Dermis microvascular lymphatic vessel endothelial cell (primary cell): Measurements from ENCODE around the gene UNC79. TPM values are rescaled to one million over a fixed set of nuclear protein-coding genes. Genes with fewer than 3 reads are reported as not detected.

ENCODE experiments used
- DNase-seq, 2 donors: peaks; one replicate each; pipeline versions ENCODE4 v3.0.0 to v3.0.0-alpha.2; 2010; ENCODE audit warnings: low read depth in 2 of 2
- total RNA-seq: library from RNA; depleted of rRNA; stranded (reverse); fragments of >200 nt; gene quantifications from 2 replicates; pipeline ENCODE4 v1.2.1, GENCODE V29; 2014

The UNC79 gene
- total RNA-seq, 1 donor from 2014 or later: under 0.01 TPM

DNA sequence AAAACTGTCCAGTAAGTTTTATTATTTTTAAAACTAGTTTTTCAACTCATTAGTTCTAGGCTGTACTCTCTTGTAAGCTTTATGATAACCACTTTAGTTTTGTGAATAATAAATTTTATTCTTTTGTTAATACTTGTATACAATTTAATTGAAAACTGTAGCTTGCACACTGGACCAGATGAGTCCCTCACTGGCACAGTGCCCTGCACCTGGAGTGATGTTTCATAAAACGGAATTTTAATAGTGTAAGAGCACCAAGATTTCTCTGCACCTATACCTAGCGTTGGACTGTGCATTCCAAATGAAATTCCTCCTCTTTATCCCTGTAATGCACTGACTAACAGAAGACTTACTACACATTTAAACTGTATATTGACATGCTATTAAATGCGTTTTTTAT lies 276.7 kb downstream of the UNC79 start:
- DNase-seq: no peak

DNA sequence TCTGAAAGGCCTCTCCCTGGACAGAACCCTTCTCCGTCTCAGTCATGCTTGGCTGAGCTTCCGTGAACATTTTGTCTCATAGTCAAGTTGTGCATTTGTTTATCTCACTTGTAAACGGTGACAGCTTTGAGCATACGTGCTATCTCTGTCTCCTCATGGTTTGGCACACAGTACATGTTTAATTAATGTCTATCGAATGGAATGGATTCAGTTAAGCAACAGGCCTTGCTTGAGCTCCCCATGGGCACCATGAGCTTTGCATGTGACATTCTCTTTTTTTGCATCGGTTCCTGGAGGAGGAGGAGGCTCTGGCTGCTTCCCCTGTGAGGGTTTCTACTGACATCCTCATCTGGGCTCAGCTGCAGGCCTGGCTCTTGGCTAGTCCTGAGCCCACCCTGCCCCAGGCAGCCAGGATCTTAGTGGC lies 277.6 kb downstream of the UNC79 start:
- no peak for DNase-seq

DNA sequence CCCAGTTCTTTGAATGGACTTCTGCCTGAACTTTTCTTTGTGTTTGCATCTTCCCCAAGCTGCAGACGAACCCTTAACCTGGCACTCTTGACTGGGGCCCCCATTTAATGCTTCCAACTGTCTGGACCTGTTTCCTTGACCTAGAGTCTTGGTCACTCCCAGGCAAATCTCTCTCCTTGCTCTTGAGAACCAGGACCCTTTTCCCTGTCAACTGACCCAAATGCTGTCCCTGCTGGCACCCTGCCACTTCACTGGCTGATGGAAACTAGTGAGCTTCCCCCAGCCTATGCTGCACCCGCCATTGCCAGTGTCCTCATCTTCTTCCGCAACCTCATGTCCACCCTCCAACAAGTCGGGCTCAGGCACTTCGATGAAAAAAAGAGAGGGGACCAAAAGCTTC lies 278.1 kb downstream of the UNC79 start:
- DNase-seq: no peak

DNA sequence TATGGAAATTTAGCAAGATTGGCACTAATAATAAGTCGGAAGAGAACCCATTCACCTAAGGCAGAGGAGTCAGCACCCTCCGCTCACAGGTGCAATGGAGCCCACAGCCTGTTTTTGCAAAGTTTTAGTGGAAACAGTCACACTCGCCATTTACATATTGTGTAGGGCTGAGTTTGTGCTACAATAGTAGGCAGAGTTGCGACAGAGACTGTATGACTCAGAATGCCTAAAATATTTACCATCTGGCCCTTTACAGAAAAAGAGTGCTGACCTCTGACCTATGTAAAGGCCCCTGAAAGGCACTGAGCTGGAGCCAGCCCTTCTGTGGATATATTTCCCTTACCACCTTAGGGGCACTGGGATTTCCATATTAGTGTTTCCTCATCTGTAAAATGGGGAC lies 278.5 kb downstream of the UNC79 start:
- DNase-seq: no peak

DNA sequence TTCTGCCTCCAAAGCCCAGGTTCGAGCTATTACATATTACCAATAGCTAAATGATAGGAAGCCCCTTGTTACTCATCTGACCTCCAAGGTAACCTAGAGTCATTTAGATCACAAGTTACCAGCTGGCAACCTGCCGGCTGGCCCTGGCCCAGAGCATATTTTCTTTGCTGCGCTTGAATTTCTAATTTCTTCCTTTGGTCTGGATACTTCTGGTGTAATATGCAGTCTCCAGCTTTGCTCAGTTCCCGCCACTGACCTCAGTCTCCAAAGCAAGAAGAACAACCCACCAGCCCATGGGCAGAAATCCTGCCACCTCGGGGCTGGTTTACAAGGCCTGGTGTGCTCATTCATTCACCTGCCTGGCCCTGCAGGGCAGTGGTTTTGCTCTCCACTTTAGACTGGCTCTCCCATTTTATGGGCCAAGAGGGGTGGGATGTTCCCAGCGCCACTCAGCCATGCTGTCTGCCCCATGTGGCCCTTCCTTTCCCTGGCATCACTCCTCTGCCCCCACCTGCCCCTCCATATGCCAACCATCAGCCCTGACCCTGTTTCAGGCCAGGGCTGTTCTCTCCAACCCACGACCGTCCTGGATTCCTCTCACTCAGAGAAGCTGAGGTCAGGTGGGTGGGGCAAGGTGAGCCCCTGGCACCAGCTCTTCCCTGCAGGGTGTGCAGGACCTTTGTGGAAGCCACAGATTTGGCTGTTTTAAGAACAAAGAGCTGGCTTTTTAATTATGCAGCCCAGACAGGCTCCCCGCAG lies 281.5 kb downstream of the UNC79 start:
- no peak for DNase-seq

DNA sequence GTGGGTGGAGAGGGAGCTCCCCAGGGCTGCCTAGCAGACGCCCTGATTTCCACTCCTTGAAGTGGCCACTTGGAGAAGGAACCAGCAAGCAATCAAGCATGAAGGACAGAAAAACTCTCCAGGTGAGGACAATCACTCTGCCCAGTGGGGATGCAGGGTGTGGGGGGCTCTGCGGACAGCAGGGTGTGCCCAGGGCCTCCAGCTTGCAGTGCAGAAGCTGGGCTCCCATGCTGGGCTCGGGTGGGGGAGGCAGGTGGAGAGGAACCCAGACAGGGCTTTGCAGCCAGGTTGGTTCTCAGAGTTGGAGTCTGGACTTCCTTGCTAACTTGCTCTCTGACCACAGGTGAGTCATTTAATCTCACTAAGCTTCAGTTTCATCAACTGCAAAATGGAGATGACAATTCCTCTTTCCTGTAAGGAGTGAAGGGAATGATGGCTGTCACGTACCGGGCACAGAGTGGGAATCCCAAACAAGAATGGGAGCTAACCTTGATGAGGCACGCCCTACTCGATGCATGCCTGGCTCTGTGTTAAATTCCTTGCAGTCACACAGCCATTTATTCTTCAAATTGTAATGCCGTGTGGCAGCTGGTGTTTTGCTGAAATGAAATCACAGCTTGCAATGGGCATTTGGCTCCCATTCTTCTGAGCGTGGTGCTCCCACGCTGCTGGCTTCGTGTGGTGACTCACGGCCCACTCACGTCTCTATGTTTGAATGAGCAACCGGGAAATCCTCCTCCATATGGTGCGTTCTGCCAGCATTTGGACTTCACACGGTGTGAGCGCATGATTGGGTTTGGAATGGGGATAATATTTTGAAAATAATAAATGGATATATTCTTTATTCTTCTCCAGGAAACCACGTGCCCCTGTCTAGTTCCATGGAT lies 282.3 kb downstream of the UNC79 start:
- no peak for DNase-seq

DNA sequence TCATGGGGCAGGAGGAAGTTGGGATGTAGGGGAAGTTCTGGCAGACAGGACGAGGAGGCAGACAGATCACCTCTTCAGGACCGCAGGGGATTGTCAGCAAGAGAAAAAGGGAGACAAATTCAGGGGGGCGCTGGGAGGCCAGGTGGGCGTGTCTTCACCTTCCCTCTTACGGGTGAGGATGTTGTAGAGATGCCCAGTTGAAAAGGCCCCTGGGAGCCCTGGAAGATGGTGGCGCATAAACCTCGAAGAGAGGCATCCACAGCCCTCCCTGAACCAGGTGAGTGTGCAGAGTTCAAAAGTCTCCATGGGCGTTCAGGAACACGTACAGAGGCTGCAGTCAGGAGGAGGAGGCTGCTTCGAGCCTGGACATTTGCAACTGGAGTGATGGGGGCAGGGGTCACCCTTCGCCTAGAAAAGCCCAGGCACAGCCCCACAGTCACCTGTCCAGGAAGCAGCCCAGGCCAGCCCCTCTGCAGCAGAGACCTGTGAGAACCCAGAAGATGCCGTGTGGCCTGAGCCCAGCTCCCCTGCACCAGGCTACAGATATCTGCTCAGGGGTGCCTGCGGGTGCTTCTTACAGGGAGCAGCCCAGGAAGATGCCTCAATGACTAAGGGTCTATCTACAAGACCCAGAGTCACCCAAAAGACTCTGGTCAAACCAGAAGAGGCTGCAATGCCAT lies 283.1 kb downstream of the UNC79 start:
- no peak for DNase-seq

DNA sequence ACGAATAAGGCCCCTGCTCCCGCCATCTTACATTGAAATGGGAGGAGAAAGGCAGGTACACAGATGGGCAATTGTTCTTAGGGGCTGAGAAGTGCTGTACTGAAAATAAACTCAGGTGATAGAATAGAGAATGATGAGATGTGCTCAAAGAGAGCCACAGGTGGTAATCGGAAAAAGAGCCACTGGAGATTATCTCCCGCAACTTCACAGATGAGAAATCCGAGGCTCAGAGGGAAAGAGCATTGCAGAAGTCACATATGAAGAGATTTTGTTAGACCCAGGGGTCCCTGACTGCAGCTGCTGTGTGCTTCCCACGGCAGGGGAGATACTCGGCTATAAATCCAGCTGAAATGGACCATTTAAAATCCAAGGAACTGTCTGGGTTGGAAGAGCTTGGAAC lies 283.9 kb downstream of the UNC79 start:
- DNase-seq: no peak

DNA sequence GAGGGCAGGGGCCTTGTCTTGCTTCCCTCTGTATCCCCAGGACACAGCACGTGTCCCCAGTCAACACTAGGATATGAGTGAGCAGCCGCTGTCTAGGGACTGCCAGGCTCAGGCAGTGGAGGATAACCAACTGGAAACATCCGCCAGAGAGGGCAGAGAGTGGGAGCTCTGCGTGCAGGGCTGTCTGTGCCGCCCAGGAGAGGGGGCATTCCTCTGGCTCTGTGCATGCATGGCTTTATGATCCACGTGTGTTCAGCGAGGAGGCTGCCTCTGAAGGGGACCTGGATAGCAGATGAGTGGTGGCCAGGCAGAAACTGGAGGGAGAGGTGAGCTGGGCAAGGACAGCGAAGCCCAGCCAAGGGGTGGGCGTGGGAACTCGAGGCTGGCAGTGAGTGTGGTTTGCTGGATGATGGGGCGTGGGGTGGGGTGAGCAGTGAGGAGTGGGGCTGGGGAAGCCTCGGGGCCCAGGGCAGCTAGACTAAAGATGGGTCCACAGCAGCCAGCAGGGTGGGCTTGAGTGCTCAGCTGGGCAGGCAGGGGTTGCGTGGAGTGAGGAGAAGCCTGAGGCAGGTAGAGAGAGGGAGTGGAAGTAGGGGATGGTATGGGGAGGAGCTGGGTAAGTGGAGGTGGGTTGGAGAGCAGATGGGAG lies 284.7 kb downstream of the UNC79 start:
- no peak for DNase-seq

DNA sequence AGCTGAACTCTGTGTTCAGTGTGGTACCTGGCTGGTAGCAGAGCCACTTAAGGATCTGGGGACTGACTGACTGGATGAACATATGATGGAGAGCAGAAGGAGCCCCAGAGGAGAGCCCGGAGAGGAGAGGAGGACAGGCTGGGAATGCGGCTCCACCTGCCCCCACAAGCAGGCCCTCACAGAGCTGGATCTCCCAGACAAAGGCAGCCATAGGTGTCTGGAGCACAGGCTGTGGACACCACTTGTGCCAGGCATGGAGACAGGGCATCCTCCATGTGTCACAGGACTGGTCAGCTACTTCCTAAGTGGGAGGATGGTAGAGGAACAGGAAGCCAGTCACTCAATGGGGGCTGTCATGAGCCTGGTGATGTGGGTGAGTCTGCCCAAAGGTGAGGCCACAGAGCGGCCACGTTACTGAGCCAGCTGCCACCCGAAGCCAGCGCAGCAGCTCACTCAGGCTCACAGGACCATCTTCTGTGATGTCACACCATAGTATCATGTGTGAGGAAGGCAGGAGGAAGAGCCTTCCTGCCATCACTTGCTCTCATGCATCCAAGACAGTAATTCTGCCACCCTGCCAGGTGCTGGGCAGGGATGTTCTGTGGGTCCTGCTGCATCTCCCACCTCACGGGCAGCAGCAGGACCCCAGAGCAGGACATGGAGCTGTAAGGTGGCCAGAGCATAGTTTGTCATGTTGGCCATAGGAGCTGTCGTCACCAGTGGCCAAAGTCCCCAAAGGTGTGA lies 285.4 kb downstream of the UNC79 start:
- DNase-seq: no peak

DNA sequence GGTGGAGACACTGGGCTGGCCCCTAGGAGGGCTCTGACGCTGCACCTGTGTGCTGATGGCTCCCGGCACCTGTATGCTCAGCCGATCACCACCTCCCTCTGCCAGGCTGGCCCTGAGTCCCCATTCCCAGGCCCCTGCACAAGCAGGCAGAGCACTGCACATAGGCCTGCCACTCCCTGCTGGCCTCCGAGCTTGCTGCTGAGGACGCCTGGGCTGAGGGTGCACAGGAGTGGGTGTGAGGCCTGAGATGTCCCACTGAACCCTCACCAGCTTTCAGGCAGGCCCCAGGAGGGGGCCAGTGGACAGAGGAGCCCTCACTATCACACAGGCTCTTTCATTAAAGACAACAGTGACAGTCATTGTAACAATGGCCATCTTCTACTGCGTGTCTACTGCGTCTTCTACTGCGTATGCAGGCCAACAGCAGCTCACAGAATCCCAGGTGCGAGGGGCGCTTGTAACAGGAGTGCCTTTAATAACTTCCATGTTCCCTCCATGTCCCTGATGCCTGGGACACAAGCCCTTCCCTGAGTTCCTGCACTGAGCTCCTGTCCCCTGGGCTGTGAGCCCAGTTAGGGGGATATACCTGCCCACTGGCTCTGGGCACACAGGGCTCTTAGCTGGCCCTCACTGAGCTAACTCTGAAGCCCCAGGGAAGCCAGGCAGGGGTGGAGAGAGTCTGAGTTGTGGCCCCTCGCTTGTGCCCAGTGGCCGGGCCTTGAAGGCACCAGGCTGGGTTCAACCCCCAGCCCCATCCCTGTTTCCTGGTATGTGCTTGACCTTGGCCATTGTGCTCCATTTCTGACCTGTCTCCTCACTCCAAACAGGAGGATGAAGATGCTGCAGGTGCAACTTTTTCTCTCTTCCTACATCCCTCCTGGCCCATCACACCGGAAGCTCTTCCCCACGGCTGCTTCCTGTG lies 286.3 kb downstream of the UNC79 start:
- no peak for DNase-seq

DNA sequence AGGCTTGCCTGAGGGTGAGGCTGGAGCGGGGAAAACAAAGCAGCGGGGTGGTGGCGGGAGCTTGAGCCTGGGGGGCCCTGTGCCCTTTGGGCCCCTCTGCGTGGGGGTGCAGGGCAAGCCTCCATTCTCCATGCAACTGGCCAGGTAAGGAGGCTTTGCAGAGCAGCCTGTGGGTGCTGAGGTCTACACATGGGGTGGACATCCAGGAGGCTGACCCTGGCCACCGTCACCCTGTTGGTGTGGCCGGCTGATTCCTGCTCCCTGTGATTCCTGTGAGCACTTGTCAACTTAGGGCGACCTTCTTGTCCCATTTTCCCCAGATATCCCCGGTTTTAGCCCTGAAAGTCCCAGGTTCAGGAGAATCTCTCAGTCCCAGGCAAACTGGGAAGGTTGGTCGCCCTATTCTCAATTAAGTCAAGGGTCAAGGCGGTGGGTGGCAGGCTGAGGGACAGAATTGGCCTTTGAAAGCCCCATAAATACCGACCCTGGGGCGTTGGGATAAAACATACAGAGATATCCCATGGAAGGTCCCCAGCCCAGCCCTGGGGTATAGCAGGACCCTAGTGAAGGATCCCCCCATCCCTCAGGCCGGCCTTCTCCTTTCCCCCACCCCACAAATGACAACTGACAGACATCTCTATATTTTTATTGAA lies 287.1 kb downstream of the UNC79 start:
- DNase-seq: no peak

DNA sequence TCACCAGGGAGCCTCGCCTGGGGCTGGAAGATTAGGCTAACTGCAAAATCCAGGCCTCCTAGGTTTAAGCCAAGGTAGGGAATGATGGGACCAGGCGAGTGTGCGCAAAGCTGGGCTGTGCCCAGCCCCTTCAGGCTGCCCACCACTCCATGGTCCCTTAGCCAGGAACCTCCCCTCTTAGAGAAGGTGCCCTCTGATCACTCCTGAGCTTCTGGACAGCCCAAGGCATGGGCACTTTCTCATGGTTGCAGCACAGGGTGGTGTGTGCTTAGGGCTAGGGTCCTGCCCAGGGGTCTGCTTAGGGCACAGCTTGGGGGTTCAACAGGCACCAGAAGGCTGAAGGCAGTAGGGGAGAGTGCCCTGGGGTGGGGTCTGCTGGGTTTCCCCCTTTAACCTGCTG lies 288.5 kb downstream of the UNC79 start:
- DNase-seq: no peak

DNA sequence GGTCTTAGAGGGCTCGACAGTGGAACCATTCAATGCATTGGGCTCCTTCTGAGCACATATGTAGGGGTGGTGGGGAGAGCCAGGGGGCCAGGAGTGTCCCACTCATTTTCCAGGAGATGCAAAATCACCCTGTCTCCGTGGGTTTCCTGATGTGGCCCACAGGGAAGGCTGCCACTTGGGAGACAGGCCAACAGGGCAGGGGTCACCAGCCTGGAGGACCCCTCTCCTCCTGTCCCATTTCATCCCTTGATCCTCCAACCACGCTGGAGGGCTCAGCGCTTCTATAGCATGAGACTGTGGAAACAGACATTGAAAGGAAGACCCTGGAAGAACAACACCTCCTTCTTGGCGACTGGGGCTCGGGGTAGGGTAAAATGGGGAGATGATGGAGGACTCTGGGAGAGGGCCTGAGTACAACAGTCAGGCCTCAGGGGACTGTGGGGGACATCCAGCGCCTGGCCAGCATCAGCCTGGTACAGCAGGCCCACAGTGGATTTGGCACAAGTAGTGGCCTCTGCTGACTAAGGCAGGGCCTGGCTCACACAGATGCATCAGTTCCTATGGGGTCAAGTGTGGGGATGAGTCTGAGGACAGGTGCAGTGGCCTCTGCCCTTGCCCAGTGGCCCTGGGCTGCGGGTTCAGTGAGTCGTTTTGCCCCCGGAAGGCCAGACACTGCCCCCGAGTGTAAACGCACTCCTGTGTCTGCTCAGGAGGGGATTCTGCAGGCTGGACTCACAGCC lies 289.5 kb downstream of the UNC79 start:
- no peak for DNase-seq

DNA sequence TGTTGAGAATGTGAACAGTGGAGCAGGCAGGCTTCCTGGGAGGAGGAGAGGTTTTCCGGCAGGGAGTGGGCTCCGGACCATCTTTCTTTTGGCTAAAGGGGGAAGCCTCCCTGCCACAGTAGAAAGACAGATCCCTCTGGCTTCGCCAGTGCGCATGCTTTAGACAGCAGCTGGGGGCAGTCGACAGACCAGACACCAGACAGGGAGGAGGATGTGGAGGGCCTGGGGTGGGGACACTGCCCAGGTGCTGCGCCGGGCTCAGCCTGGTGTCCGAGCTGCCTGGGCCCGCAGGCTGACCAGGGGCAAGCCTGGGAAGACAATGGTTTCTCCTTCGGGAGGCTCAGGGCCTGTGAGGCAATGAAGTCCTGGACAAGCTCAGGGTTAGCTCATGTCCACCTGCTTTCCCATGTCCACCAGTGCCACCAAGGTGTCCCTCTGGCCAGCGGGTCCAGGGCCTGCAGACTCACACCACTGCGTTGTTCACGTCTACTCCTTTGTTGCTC lies 290.3 kb downstream of the UNC79 start:
- DNase-seq: no peak

DNA sequence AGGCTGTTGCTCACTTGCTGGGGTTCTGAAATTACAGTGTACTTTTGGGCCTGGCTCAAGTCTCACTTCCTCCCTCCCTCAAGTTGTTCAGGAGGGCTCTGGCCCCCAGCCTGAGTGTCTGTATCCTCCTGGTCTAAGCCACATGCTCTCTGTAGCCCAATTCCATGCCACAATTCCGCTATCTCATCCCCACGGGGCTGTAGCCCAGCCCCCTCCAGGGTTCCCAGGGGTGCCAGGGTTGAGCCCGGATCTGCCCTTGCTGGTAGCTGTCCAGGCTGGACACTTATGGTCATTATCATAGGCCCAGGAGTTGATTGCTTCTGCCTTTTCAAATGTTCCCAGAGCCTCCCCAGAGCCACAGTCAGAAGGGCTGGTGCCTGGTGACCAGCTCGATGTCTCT lies 292.3 kb downstream of the UNC79 start:
- DNase-seq: no peak

DNA sequence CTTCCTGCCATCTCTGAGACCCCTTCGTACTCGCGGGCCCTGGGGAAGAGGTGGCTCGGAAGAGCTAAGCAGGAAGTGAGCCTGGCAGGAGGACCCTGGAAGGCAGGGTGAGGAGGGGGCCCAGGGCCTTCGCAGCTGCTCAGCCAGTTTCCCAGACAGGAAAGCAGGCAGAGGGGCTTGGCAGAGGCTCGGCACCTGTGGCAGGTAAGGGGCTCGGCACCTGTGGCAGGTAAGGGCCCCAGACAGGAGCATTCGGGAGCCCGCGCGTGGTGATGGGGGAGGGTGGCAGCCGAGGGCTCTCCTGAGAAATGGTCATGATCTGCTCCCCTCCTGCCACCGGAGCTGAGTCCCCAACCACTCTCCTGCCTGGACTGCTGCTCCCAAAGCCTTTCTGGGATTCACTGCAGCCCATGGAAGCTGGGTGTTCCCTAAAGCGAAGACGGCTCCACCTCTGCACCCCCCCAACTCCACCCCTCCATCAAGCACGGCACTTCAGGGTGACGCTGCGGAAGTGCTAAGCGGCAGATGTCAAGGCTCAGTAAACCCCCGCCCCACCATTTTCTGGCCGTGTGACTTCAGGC lies 294.4 kb downstream of the UNC79 start:
- DNase-seq: no peak

DNA sequence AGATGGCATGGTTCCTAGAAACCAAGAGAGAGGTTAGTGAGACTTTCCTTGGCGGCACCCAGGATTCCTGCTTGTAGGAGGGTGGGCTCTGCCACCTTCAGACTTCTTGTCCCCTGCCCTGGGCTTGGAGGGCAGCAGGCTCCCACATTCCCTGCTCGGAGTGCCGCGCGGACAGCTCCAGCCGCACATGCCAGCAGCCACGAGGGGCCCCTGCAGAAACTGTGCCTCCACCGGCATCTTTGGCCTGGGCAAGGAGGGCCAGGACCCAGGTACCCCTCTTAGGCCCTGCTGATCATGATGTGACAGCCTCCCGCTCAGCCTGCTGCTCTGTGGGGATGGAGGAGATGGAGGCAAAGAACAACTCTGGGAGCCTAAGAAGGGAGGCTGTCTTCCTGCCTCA lies 295.3 kb downstream of the UNC79 start:
- no peak for DNase-seq
